Measurements from ENCODE around the gene CNTNAP4. TPM values are rescaled to one million over a fixed set of nuclear protein-coding genes. Genes with fewer than 3 reads are reported as not detected.

The CNTNAP4 gene
- total and polyA plus RNA-seq, 2 of the 8 experiments (the other 6 are each of a cell fraction or from before 2014, with no cell fraction given) = not detected

- TF ChIP-seq TCF12 (IDR thresholded peaks at IDR 0.05; ENCODE audit: low read depth, low read length) (no peak), YY1 (IDR thresholded peaks at IDR 0.05; ENCODE audit: low read depth, low read length) (no peak), FOSL1 (IDR thresholded peaks at IDR 0.05; ENCODE audit: insufficient read depth, low read depth, low read length) (no peak), ZNF274 (IDR thresholded peaks at IDR 0.05; ENCODE audit: borderline replicate concordance, extremely low read depth, low read length) (no peak)
Measured at GRCh38 chr16:76483307-76483909, 206.2 kb downstream of the CNTNAP4 start (continued).
